Stimulated activated CD4-positive, alpha-beta T cell treated with anti-CD3 and anti-CD28 coated beads, Interleukin-2, amount 100 ng/mL, for 48 hours (primary cell): ENCODE results near the gene RERGL.
"Not testable (repeated sequence)": the region's sequence is repeated elsewhere in the genome, so short reads cannot be mapped to it uniquely, and the experiment has no call there.

Experiments used
- DNase-seq, 2 donors: peaks; one replicate each; pipeline ENCODE4 v3.0.0-alpha.2; 2020

Gene RERGL, protein sequence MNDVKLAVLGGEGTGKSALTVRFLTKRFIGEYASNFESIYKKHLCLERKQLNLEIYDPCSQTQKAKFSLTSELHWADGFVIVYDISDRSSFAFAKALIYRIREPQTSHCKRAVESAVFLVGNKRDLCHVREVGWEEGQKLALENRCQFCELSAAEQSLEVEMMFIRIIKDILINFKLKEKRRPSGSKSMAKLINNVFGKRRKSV

DNA sequence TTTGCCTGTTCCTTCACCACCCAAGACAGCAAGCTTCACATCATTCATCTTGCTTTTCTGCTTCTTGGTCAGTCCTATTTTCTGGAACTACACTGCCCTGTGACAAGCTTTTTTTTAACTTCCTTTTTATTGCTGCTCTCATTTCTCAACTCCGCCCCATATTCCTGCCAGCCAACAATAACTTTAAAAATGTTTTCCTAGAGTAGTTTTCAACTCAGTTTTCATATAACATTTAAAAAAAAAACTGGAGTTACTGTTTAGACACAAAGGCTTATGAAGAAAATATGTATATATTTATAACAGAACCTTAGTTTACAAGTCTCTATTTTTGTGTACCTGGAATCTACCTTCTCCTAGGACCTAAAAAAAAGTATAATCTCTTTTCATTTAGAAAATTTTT is at the start of gene RERGL:
Gene RERGL (minus strand): TSS at position 101 of the 400 bp plus-strand sequence. CDS start 53 bp downstream, at position 48.
- no peak for DNase-seq

DNA sequence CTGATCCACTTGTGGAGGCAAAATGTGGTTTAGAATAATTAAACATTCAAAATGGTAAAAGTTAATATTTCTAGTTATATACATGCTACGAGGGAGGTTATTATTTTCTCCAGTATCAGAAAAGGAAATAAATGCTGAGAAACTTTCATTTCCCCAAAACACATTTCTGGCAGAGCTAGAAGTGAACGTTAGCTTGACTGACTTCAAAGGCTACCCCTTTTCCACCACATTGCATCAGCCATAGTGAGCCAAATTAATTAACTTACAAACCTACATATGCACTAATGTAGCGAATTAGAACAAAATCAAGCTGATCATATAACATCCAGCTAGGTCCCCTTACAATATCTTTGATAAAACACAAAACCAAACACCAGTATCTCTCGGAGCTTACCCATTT is 49.3 kb upstream of the RERGL start:
- DNase-seq: no peak

DNA sequence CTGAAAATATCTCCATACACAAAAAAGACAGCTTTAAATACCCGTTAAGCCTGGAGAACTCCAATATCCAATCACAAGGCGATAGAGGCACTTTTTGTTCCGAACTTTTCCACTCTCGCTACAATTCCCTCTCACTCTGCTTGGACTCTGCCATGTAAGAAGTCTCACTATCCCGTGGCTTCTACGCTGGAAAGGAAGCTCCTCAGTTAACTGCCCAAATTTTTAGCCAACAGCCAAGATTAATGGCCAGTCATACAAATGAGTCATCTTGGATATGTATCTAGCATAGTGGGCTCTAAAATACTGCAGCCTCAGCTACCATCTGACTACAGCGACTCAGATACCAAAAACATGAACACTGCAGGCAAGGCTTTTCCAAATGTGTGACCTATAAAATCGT is 45.5 kb upstream of the RERGL start:
- no peak for DNase-seq

DNA sequence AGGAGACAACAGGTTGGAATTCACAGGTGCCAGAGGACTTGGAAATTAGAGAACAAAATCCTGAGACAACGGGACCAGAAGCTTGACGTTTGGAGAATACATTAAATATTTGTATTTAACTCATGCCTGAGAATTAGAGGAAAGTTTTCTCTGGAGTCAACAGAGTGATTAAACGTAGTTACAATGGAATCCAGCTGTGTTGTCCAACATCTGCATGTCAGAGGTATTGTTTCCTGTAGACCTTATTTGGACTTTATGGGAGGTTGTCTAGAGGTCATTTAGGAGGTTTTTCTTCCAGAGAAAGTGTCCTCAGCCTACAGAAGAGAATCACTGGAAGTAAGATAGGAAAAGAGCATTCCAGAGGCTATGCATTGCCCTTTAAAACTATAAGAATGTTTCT is 45.1 kb upstream of the RERGL start:
- no peak for DNase-seq

DNA sequence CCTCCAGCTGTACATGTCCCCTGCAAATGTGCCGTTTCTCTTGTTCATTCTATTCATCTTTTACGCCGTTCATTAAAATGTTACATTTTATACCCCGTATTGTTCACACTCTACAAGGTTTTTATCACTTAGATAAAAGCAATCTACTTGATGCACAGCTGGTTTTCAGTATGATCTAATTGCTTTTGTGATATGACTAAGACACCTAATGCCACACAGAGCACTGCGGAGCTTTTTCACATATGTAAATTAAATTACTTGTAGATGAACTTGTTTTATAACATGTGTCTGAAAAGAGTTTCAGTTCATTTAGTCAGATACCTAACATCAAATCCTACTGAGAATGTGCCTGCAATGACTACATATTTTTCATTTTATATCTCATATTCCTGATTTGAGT is 40.9 kb upstream of the RERGL start:
- DNase-seq: no peak

DNA sequence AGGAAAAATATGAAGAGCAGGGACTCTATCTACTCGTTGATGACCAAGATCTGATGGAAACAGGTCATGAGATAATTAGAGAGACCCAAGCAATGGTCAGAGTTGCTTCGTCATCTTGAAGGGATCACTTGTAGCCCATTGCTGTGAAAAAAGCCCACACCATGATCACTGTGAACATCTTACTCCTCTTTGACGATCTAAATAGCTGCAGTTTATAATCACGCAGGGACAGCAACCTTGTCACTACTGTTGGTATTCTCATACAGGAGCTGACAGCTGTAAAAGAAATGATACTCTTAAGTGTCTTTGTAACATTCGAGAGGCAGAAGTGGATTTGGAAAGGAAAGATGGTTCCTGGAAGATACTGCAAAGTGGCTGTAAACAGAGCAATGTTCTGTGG is 33.7 kb upstream of the RERGL start:
- no peak for DNase-seq

DNA sequence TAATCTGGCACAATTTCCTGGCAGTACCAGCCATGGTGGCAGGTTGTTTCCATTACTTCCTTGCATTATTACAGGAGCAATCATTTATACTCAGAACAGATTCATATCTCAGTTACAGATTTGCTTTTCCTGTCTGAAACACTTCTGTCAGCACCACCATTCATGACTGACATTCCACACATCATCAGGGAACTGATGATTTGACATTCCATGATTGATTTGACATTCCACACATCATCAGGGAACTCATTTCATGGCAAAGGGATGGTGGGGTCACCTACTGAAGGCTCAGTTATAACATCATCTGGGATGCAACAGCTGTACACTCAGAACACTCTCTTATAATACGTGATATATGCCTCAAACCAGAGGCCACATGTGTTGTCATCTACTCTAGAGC is 30.9 kb upstream of the RERGL start:
- DNase-seq: no peak

DNA sequence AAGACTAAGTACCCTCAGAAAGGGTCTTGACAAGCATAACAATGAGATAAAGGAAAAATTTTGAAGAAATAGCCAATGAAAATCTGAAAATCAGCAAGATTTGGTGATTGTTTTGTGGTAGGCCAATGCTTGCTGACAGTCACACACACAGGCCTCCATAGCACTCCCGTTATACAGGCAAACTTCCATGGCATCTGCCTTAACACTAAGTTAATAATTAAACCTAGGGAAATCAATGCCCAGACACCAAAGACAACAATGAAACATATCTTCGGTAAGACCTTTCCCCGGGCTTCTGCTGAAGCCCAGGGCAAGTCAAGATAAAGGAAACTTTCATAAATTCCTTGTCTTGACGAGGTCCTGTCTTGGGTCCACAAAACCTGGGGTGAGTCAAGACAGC is 18.6 kb upstream of the RERGL start:
- no peak for DNase-seq

DNA sequence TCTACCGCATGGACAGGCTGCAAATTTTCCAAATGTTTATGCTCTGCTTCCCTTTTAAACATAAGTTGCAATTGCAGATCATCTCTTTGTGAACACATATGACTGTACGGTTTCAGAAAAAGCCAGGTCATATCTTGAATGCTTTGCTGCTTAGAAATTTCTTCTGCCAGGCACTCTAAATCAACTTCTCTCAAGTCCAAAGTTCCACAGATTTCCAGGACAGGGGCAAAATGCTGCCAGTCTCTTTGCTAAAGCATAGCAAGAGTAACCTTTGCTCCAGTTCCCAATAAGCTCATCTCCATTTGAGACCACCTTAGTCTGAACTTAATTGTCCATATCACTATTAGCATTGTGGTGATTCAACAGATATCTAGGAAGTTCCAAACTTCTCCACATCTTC is 13.6 kb upstream of the RERGL start:
- DNase-seq: no peak

DNA sequence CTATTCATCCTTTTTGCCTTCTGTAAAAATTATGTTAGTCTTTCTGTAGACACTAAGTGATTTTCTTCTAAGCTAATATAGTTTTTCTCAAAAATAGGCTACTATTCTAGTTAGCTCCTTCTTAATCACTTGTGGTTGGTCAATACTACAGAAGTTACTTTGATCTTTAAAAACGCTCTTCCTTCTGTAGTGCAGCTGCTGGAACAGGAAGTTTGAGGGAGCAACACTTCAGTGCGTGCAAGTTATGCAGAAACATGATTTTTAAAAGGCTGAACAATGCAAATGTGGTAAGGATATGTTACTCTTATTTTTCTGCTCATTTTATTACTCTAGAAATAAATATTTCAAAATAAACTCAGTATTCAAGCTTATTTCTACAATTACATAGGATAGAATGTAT is 11.1 kb upstream of the RERGL start:
- DNase-seq: no peak

DNA sequence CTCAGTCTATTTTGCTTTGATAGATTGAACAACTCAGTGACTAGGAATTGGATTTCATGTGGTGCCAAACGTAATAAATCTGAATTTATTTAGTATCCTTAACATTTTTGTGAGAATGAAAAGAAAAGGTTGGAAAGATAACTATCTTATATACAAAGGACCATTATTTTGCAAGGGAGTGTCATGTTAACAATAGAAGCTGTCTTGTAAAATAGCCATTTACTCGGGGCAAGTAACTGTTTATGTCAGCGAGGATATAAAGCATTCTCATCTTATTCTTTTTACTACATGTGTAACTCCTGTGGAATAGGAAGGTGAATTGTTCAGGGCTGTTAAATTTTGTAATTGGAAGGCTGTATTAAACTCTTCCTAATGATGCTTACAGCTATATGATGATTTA is 5.9 kb downstream of the RERGL start:
- DNase-seq: no peak

DNA sequence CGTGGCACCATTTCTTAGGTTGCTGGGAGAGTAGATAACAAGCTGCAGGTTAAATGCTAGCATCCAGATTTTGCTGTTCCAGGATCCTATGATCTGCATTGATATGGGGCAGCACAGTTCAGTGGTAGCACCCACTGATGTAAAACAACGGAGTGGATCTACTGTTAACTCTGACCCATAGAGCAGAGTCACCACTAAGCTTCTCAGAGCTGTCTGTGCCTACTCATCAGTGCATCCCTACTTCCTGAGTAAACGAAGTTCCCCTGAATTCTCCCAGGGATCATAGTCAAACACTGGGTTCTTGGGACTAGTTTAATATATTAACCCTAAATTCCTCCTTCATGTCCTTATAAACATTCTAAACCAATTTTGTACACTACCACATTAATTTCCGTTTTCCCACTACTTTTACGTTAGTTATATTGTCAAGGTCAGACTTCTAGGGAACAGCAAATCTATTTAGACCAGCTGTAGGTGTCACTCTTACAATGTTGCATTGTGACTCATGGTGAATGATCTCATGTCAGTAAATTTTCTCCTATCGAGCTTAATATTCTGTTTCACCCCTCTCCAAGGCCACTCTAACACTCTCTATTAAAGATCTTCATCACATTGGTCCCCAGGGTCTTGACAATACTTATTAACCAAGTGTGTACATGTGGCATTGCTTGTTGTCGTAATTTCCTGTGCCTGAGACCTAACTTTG is 10.3 kb downstream of the RERGL start:
- DNase-seq: no peak

DNA sequence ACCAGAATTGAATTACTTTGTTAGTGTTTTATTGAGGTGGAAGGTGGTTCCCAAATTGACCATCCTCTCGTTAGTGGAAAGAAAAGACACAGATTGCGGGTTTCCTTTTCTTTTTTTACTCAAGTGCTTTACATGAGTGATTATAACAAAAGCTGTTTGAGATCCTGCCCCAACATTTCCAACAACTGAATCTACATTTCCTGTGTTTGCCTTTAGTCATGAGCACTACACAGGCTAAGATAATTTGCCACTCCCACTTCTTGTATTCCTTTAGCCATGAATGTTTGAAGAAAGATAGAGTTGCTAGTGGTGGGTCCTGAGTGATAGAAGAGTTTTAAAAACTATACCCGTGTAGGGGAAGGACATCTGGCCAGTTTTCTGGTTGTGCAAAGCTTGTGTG is 16.0 kb downstream of the RERGL start:
- no peak for DNase-seq

DNA sequence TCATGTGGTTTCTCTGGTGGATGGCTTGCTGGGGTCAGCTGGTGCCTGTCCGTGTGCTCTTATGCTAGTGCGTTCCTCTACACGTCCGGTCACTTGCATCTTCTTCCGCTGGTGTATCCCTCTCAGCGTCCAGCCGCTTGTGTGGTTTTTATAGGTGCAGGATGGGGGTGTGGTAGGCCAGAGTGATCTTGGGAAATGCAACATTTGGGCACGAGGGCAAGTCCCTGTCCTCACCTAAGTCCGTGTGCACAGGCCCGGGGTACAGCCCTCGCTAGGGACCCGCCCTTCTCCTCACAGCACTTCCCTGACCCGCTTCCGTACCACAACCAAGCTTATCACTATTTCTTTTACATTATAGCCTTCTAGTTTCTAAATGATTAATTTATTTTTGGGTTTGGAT is 17.3 kb downstream of the RERGL start:
- no peak for DNase-seq

DNA sequence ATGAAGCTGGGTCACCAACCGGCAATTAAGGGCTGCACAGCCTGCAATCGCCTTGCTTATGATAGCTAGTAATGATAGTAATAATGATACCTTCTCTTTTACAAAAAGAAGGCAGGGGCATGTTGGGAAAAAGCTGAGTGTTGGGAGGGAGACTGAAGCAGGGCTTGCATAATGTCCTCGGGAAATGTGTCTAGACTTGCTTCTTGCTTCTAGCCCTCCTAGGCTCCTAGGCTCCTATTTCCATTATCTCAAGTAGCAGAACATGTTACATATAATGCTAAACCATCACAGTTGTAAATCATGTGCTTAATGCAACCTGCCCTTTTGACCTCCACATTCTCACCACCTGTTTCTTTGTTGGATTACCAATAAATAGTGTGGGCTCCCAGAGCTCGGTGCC is 18.7 kb downstream of the RERGL start:
- DNase-seq: no peak

DNA sequence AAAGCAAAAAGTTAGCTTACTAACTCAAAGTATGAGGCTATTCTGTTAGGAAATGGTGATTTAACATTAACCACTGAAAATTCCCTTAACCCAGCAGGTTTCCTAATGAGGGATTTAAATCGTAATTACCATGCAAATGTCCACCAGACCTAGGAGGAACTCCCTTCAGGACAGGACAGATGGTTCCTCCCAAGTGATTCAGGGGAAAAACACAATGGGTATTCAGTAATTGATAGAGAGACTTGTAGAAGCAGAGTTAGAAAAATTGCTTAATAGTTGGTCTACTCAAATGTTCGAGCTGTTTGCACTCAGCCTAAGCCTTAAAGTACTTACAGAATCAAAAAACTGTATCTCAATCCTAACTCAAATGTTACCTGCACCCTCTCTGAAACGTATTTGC is 21.6 kb downstream of the RERGL start:
- no peak for DNase-seq

DNA sequence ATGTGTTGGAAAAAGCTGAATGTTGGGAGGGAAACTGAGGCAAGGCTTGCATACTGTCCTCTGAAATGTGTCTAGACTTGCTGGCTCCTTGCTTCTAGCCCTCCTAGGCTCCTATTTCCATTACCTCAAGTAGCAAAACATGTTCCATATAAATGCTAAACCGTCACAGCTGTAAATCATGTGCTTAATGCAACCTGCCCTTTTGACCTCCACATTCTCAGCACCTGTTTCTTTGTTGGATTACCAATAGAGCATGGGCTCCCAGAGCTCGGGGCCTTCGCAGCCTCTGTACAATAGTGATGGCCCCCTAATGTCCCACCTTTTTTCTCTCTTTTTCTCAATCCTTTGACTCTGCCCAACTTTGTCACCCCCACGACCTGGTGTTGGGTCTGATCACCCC is 23.3 kb downstream of the RERGL start:
- no peak for DNase-seq

DNA sequence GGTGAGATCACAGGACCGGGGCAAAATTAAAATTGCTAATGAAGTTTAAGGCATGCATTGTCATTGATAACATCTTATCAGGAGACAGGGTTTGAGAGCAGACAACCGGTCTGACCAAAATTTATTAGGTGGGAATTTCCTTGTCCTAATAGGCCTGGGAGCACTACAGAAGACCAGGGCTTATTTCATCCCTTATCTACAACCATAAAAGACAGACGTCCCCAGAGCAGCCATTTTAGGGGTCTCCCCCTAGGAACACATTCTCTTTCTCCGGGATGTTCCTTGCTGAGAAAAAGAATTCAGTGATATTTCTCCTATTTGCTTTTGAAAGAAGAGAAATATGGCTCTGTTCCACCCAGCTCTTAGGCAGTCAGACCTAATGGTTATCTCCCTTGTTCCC is 27.1 kb downstream of the RERGL start:
- DNase-seq: not testable (repeated sequence)

DNA sequence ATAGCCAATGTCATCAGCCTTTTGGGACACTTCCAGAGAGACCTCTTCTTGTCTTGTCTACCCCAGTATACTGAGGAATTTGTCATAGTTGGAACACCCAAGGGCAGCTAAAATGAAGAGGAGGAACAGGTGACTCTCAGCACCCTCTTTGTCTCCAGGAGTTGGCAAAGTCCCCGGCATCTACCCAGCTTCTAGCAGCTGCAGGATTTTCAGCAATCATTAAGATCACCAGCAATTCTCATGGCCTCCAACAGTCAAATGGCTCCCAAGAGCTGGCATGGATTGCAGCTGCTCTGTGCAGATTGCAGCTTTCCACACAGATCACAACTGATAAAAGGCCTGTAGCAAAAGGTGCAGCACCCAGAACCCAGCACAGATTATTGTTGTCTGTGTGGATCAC is 32.9 kb downstream of the RERGL start:
- DNase-seq: no peak

DNA sequence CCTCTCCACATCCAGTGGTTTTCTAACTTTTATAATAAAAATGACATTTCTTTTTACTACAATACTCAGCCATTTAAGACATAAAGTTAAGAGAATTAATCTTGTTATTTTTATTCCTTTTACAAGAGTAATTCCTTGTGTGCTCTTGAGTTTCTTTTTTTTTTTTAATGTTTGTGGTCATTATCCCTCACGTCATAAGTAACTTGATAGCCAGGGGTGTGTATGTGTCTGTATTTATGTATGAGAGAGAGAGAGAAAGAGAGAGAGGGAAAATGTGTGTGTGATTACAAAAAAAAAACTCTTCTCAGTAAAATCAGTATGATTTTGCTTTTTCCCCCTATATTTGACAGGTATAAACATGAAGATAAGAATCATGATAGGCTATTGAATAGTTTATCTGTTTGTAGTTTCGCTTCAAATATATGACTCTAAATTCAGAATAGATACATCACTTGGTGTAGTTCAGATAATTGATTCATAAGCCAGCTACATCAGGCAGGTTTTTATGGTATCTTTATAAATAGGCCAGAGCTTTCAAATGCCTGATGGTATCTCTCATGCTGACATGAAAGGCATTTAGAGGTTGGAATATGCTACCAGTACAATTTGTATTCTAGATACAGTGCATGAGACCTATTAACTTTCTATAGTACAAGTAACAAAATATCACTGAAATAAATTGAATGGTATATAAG is 34.9 kb downstream of the RERGL start:
- DNase-seq: no peak

DNA sequence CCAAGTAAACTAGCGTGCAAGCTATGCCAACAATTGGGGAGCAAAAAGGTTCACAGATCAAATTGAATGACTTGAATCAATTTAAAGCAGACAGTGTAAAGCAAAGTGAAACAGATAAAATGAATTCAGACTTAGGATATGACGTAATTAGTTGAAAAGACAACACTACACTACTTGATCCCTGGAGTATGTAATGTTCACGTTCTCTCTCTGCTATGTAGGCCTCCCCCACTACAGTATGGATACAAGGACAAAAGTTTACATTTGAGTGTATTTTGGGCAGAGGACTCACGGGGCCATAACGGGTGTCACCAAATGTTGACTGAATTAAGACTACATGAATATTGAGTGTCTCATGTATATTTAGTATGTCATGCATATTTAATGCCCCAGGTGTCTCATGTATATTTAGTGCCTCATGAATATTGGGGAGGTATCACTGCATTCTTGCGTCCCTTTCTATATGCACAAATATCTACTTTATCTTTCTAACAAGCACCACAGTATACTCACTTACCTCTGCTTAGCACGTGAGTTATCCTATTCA is 44.5 kb downstream of the RERGL start:
- DNase-seq: no peak

DNA sequence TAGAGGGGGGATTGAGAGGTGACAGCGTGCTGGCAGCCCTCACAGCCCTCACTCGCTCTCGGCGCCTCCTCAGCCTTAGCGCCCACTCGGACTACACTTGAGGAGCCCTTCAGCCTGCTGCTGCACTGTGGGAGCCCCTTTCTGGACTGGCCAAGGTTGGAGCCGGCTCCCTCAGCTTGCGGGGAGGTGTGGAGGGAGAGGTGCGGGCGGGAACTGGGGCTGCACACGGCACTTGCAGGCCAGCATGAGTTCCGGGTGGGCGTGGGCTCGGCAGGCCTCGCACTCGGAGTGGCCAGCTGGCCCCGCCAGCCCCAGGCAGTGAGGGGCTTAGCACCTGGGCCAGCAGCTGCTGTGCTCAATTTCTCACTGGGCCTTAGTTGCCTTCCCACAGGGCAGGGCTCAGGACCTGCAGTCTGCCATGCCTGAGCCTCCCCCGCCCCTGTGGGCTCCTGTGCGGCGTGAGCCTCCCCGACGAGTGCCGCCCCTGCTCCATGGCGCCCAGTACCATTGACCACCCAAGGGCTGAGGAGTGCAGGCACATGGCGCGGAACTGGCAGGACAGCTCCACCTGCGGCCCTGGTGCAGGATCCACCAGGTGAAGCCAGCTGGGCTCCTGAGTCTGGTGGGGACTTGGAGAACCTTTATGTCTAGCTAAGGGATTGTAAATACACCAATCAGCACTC is 49.8 kb downstream of the RERGL start:
- DNase-seq: not testable (repeated sequence)
